GM21723 (cell line): ENCODE measurements around the gene MYOM1.

ENCODE experiments used
- ATAC-seq: cut with Tn5 transposase; IDR thresholded peaks from one replicate; pipeline ENCODE4 v1.9.1; 2021; ENCODE audit warnings: mild to moderate bottlenecking, moderate library complexity; ENCODE audit not compliant: unreplicated experiment

Gene MYOM1

GRCh38 chr18:3219631-3220335, at the start of gene MYOM1:
Gene MYOM1 (minus strand): TSS chr18:3219968. CDS start chr18:3215223, 4,745 bp downstream.
- no peak for ATAC-seq

- no peak for ATAC-seq
Measured at GRCh38 chr18:3269241-3269913, 49.6 kb upstream of the MYOM1 start.

GRCh38 chr18:3268306-3268705, 48.5 kb upstream of the MYOM1 start:
- no peak for ATAC-seq

- ATAC-seq, result no peak
Measured at GRCh38 chr18:3266062-3266608, 46.4 kb upstream of the MYOM1 start.

GRCh38 chr18:3265564-3266033, 45.8 kb upstream of the MYOM1 start:
- ATAC-seq, result no peak

GRCh38 chr18:3264362-3264761, 44.6 kb upstream of the MYOM1 start:
- ATAC-seq, result no peak

- no peak for ATAC-seq
Measured at GRCh38 chr18:3263132-3263700, 43.4 kb upstream of the MYOM1 start.

- ATAC-seq, result peak; percentile 39
Measured at GRCh38 chr18:3262234-3263131, 42.7 kb upstream of the MYOM1 start.

GRCh38 chr18:3261373-3262233, 41.8 kb upstream of the MYOM1 start, which contains the start of gene MYL12B:
Gene MYL12B (plus strand): TSS chr18:3262133. CDS start chr18:3272899, 10,766 bp downstream.
- ATAC-seq, result peak; percentile 85

GRCh38 chr18:3260995-3261372, 41.2 kb upstream of the MYOM1 start:
- no peak for ATAC-seq

GRCh38 chr18:3257627-3258120, 37.9 kb upstream of the MYOM1 start:
- no peak for ATAC-seq

- no peak for ATAC-seq
Measured at GRCh38 chr18:3256693-3257626, 37.2 kb upstream of the MYOM1 start.

GRCh38 chr18:3255611-3256165, 35.9 kb upstream of the MYOM1 start:
- ATAC-seq, result no peak

- ATAC-seq, result no peak
Measured at GRCh38 chr18:3254725-3255124, 35.0 kb upstream of the MYOM1 start.

GRCh38 chr18:3252843-3253242, 33.1 kb upstream of the MYOM1 start:
- ATAC-seq, result no peak

GRCh38 chr18:3251963-3252277, 32.2 kb upstream of the MYOM1 start:
- no peak for ATAC-seq

GRCh38 chr18:3251249-3251962, 31.6 kb upstream of the MYOM1 start:
- no peak for ATAC-seq
